H9 (cell line): Measurements from ENCODE around the gene PTGFRN. TPM values are rescaled to one million over a fixed set of nuclear protein-coding genes. Genes with fewer than 3 reads are reported as not detected.

Source experiments
- DNase-seq: peaks from one replicate; pipeline ENCODE4 v3.0.0-alpha.2; 2017
- H2AFZ ChIP-seq: one replicate; pipeline ENCODE4 v1.6.1; 2013; ENCODE audit warnings: mild to moderate bottlenecking, low read length, control low read depth, moderate library complexity
- H2AK5ac ChIP-seq: 2 replicates; pipeline ENCODE4 v1.6.1; 2013; ENCODE audit warnings: low read length, control low read depth, mixed read lengths; ENCODE audit not compliant: insufficient read length
- H2BK120ac ChIP-seq: one replicate; pipeline ENCODE4 v1.6.1; 2013; ENCODE audit warnings: low read depth, mild to moderate bottlenecking, low read length, control low read depth, inconsistent platforms; ENCODE audit not compliant: poor library complexity, severe bottlenecking
- H2BK12ac ChIP-seq: 2 replicates; pipeline ENCODE4 v1.6.1; 2013; ENCODE audit warnings: low read length, control low read depth, mixed read lengths, low read depth; ENCODE audit not compliant: insufficient read length
- H2BK15ac ChIP-seq: 2 replicates; pipeline ENCODE4 v1.6.1; 2013; ENCODE audit warnings: low read depth, low read length, control low read depth
- H2BK20ac ChIP-seq: one replicate; pipeline ENCODE4 v1.6.1; 2013; ENCODE audit warnings: low read depth, mild to moderate bottlenecking, low read length, control low read depth, inconsistent platforms; ENCODE audit not compliant: poor library complexity, severe bottlenecking
- H2BK5ac ChIP-seq: 2 replicates; pipeline ENCODE4 v1.6.1; 2013; ENCODE audit warnings: low read length, control low read depth, mixed read lengths; ENCODE audit not compliant: insufficient read length
- H3K14ac ChIP-seq: 2 replicates; pipeline ENCODE4 v1.6.1; 2013; ENCODE audit warnings: low read length, control low read depth; ENCODE audit not compliant: insufficient read depth
- H3K18ac ChIP-seq: 2 replicates; pipeline ENCODE4 v1.6.1; 2013; ENCODE audit warnings: low read depth, mild to moderate bottlenecking, mixed read lengths, low read length, control low read depth; ENCODE audit not compliant: insufficient read length
- H3K23ac ChIP-seq: 2 replicates; pipeline ENCODE4 v1.6.1; 2013; ENCODE audit warnings: low read length, control low read depth, mixed read lengths, low read depth; ENCODE audit not compliant: insufficient read length
- H3K23me2 ChIP-seq: 2 replicates; pipeline ENCODE4 v1.6.1; 2013; ENCODE audit warnings: low read depth, mild to moderate bottlenecking, mixed read lengths, low read length, control low read depth; ENCODE audit not compliant: insufficient read length, poor library complexity, severe bottlenecking
- H3K27ac ChIP-seq: 2 replicates; pipeline ENCODE4 v1.5.1; 2013; ENCODE audit warnings: low read length, control low read depth, mixed read lengths, low read depth; ENCODE audit not compliant: insufficient read length
- H3K27me3 ChIP-seq: 2 replicates; pipeline ENCODE4 v1.6.1; 2013; ENCODE audit warnings: low read length, control low read depth, inconsistent platforms; ENCODE audit not compliant: insufficient read depth
- H3K4ac ChIP-seq: 2 replicates; pipeline ENCODE4 v1.6.1; 2013; ENCODE audit warnings: low read depth, mild to moderate bottlenecking, control low read depth, inconsistent platforms, low read length, moderate library complexity
- H3K4me1 ChIP-seq: 2 replicates; pipeline ENCODE4 v1.6.1; 2013; ENCODE audit warnings: low read length, control low read depth, inconsistent platforms; ENCODE audit not compliant: insufficient read depth
- H3K4me2 ChIP-seq: 2 replicates; pipeline ENCODE4 v1.6.1; 2013; ENCODE audit warnings: low read length, control low read depth, mixed read lengths; ENCODE audit not compliant: insufficient read length, insufficient read depth
- H3K56ac ChIP-seq: 2 replicates; pipeline ENCODE4 v1.6.1; 2013; ENCODE audit warnings: low read depth, mild to moderate bottlenecking, mixed read lengths, low read length, control low read depth; ENCODE audit not compliant: insufficient read length
- H3K79me1 ChIP-seq: 2 replicates; pipeline ENCODE4 v1.6.1; 2013; ENCODE audit warnings: low read depth, mild to moderate bottlenecking, moderate library complexity, low read length, control low read depth, inconsistent platforms; ENCODE audit not compliant: insufficient read depth, poor library complexity, severe bottlenecking
- H3K79me2 ChIP-seq: 2 replicates; pipeline ENCODE4 v1.6.1; 2013; ENCODE audit warnings: low read length, control low read depth, inconsistent platforms; ENCODE audit not compliant: insufficient read depth
- H3K9ac ChIP-seq: 2 replicates; pipeline ENCODE4 v1.6.1; 2013; ENCODE audit warnings: low read length, control low read depth, mixed read lengths; ENCODE audit not compliant: insufficient read length; ENCODE audit errors: extremely low read depth
- H3K9me3 ChIP-seq: one replicate; pipeline ENCODE4 v1.6.1; 2013; ENCODE audit warnings: low read depth, low read length, inconsistent platforms; ENCODE audit not compliant: control insufficient read depth
- H3T11ph ChIP-seq: one replicate; pipeline ENCODE4 v1.6.1; 2013; ENCODE audit warnings: mild to moderate bottlenecking, low read length, control low read depth, inconsistent platforms
- H4K20me1 ChIP-seq: one replicate; pipeline ENCODE4 v1.6.1; 2013; ENCODE audit not compliant: control insufficient read depth, insufficient read length, insufficient read depth
- H4K5ac ChIP-seq: 2 replicates; pipeline ENCODE4 v1.6.1; 2013; ENCODE audit warnings: low read depth, mild to moderate bottlenecking, mixed read lengths, low read length, control low read depth; ENCODE audit not compliant: insufficient read length
- H4K8ac ChIP-seq: replicated peaks from 2 replicates; pipeline ENCODE4 v1.6.1; 2013; ENCODE audit warnings: low read length, control low read depth, mixed read lengths, low read depth; ENCODE audit not compliant: insufficient read length
- H4K91ac ChIP-seq: 2 replicates; pipeline ENCODE4 v1.6.1; 2013; ENCODE audit warnings: low read depth, mild to moderate bottlenecking, moderate library complexity, mixed read lengths, low read length, control low read depth; ENCODE audit not compliant: insufficient read length
- H3K27ac Mint-ChIP-seq, 3 experiments: 2 replicates in 2 of 3; 3 replicates in 1 of 3; pipeline ENCODE4 v1.8.0; 2020 to 2021; ENCODE audit warnings: mixed read lengths in 3 of 3, mild to moderate bottlenecking in 1 of 3, moderate library complexity in 1 of 3
- H3K27me3 Mint-ChIP-seq: 2 replicates; pipeline ENCODE4 v1.8.0; 2021; ENCODE audit warnings: low read depth, mild to moderate bottlenecking, moderate library complexity, mixed read lengths
- H3K36me3 Mint-ChIP-seq, 3 experiments: 2 replicates in 2 of 3; 3 replicates in 1 of 3; pipeline ENCODE4 v1.8.0; 2020 to 2021; ENCODE audit warnings: low read depth in 3 of 3, mixed read lengths in 3 of 3; ENCODE audit not compliant: insufficient read depth in 1 of 3
- H3K4me1 Mint-ChIP-seq, 2 experiments: 2 replicates each; pipeline ENCODE4 v1.8.0; 2020; ENCODE audit warnings: mixed read lengths in 2 of 2
- H3K4me3 Mint-ChIP-seq, 2 experiments: 2 replicates in 1 of 2; 3 replicates in 1 of 2; pipeline ENCODE4 v1.8.0; 2020 to 2021; ENCODE audit warnings: mild to moderate bottlenecking in 2 of 2, mixed read lengths in 2 of 2, moderate library complexity in 1 of 2
- H3K9me3 Mint-ChIP-seq, 2 experiments: 2 replicates in 1 of 2; 3 replicates in 1 of 2; pipeline ENCODE4 v1.8.0; 2020; ENCODE audit warnings: mild to moderate bottlenecking in 2 of 2, mixed read lengths in 2 of 2, moderate library complexity in 1 of 2
- WGBS: extraction: QIAGEN DNeasy Blood & Tissue Kit; methylation state at CpG from one replicate; pipeline ENCODE4 v1.1.7; 2013; ENCODE audit warnings: missing lambda C conversion rate, low lambda C conversion rate, mixed read lengths; ENCODE audit not compliant: insufficient read length; ENCODE audit errors: extremely low coverage; 5-methylcytosine and 5-hydroxymethylcytosine counted together
- total RNA-seq: library from RNA; stranded (reverse); gene quantifications from 2 replicates; pipeline ENCODE4 v1.2.1, GENCODE V29; 2021
- TF ChIP-seq, protein P1 (sequence below): fragments of 200-600 bp; sonication (generic); conservative IDR thresholded peaks from 3 replicates; pipeline ENCODE4 v1.8.0; 2021; ENCODE audit warnings: antibody characterized with exemption, mild to moderate bottlenecking

PTGFRN gene
- total RNA-seq, 1 experiment from 2014 or later: 26.3 TPM

DNA sequence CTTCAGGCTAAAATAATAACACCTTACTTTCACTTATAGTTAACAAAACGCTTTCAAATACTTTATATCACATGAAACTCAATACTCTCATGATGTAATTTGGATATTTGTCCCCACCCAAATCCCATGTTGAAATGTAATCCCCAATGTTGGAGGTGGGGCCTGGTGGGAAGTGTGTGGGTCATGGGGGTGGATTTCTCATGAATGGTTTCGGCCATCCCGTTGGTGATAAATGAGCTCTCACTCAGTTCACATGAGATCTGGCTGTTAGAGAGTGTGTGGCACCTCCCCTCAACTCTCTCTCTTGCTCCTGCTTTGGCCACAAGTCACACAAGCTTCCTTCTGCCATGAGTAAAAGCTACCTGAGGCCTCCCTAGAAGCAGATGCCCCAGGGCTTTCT, 22.5 kb upstream of the PTGFRN start:
- Histone ChIP-seq H2BK5ac (no peak overlapping the region), H3K18ac (no peak overlapping the region), H3K4me2 (no peak overlapping the region), H3K23ac (no peak overlapping the region), H2AFZ (no peak overlapping the region), H2BK15ac (no peak overlapping the region), H3K4me1 (no peaks in the 10 kb centered on the region; the same call in 1 of the 2 replicates), H2BK120ac (no peak overlapping the region), H3K79me1 (no peaks in the 10 kb centered on the region), H2AK5ac (no peak overlapping the region), H3K4ac (no peak overlapping the region), H3K79me2 (no peaks in the 10 kb centered on the region), H3K14ac (no peak overlapping the region), H3K9ac (no peak overlapping the region), H3K23me2 (no peaks in the 10 kb centered on the region), H4K8ac (no peak overlapping the region), H4K5ac (no peak overlapping the region), H2BK12ac (no peak overlapping the region), H3K27me3 (no peaks in the 10 kb centered on the region), H3K56ac (no peak overlapping the region), H4K91ac (no peak overlapping the region), H3T11ph (no peak overlapping the region), H2BK20ac (no peak overlapping the region), H3K9me3 (no peaks in the 10 kb centered on the region), H4K20me1 (no peaks in the 10 kb centered on the region), H3K27ac (no peak overlapping the region)
- Mint-ChIP-seq H3K27me3 (no peaks in the 10 kb centered on the region; the same call in 1 of the 2 replicates), H3K27ac (no peak overlapping the region), H3K36me3 (no peaks in the 10 kb centered on the region; a peak in 1 of 7 replicates), H3K4me3 (no peak overlapping the region), H3K4me1 (peaks cover 8 to 9% of the 10 kb centered on the region in 2 experiments), H3K9me3 (no peaks in the 10 kb centered on the region)
- TF ChIP-seq, protein P1, sequence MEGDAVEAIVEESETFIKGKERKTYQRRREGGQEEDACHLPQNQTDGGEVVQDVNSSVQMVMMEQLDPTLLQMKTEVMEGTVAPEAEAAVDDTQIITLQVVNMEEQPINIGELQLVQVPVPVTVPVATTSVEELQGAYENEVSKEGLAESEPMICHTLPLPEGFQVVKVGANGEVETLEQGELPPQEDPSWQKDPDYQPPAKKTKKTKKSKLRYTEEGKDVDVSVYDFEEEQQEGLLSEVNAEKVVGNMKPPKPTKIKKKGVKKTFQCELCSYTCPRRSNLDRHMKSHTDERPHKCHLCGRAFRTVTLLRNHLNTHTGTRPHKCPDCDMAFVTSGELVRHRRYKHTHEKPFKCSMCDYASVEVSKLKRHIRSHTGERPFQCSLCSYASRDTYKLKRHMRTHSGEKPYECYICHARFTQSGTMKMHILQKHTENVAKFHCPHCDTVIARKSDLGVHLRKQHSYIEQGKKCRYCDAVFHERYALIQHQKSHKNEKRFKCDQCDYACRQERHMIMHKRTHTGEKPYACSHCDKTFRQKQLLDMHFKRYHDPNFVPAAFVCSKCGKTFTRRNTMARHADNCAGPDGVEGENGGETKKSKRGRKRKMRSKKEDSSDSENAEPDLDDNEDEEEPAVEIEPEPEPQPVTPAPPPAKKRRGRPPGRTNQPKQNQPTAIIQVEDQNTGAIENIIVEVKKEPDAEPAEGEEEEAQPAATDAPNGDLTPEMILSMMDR: no peak
- 100% methylated on average over 1 of the region's 3 CpGs for WGBS
- no peak for DNase-seq
